DMS114 treated with DMSO at 0.1 percent for 48 hours (cell line): ENCODE measurements around the gene FBXO31.
"Not testable (repeated sequence)": the region's sequence is repeated elsewhere in the genome, so short reads cannot be mapped to it uniquely, and the experiment has no call there.

ENCODE experiments used
- DNase-seq: peaks from one replicate; lab custom pipeline; 2025; ENCODE audit not compliant: unreplicated experiment; lab: John Stamatoyannopoulos, UW

Gene FBXO31

GRCh38 chr16:87344931-87345631 lies 38.5 kb downstream of the FBXO31 start:
- no peak for DNase-seq

- DNase-seq, result no peak
Observed at GRCh38 chr16:87344165-87344930, 39.2 kb downstream of the FBXO31 start.

- no peak for DNase-seq
Observed at GRCh38 chr16:87343753-87344050, 39.9 kb downstream of the FBXO31 start.

GRCh38 chr16:87342978-87343752 lies 40.4 kb downstream of the FBXO31 start:
- DNase-seq, result no peak

GRCh38 chr16:87342504-87342903 lies 41.1 kb downstream of the FBXO31 start:
- no peak for DNase-seq

GRCh38 chr16:87340198-87340597 lies 43.4 kb downstream of the FBXO31 start:
- no peak for DNase-seq

GRCh38 chr16:87339724-87340105 lies 43.9 kb downstream of the FBXO31 start:
- not testable (repeated sequence) for DNase-seq

- DNase-seq, result no peak
Observed at GRCh38 chr16:87339086-87339723, 44.4 kb downstream of the FBXO31 start.

- DNase-seq, result no peak
Observed at GRCh38 chr16:87338155-87338765, 45.3 kb downstream of the FBXO31 start.

- no peak for DNase-seq
Observed at GRCh38 chr16:87337262-87337771, 46.3 kb downstream of the FBXO31 start.

- DNase-seq, result no peak
Observed at GRCh38 chr16:87336434-87337240, 46.9 kb downstream of the FBXO31 start.

GRCh38 chr16:87335625-87336433 lies 47.7 kb downstream of the FBXO31 start:
- DNase-seq, result no peak

GRCh38 chr16:87334651-87335624 lies 48.6 kb downstream of the FBXO31 start:
- DNase-seq, result no peak

GRCh38 chr16:87333581-87334331 lies 49.8 kb downstream of the FBXO31 start:
- no peak for DNase-seq

GRCh38 chr16:87333101-87333500 lies 50.5 kb downstream of the FBXO31 start:
- no peak for DNase-seq

- no peak for DNase-seq
Observed at GRCh38 chr16:87332150-87332549, 51.4 kb downstream of the FBXO31 start.

GRCh38 chr16:87331241-87331801 lies 52.3 kb downstream of the FBXO31 start:
- no peak for DNase-seq
